DOHH2 (cell line): ENCODE measurements around the gene PDE6D.
"Not testable (repeated sequence)": the region's sequence is repeated elsewhere in the genome, so short reads cannot be mapped to it uniquely, and the experiment has no call there.

ENCODE experiments used
- H3F3A ChIP-seq: fragments of 200-600 bp; sonication (generic), shearing (Covaris generic); 2 replicates; pipeline ENCODE4 v1.6.0; 2016; ENCODE audit warnings: antibody characterized with exemption, mild to moderate bottlenecking; ENCODE audit not compliant: control insufficient read depth, insufficient read depth
- H3K27ac ChIP-seq: fragments of 200-600 bp; sonication (generic); 2 replicates; pipeline ENCODE4 v1.5.1; 2014; ENCODE audit warnings: low read depth, mild to moderate bottlenecking, low read length, moderate library complexity
- H3K27me3 ChIP-seq: fragments of 200-600 bp; sonication (generic); 2 replicates; pipeline ENCODE4 v1.6.1; 2014; ENCODE audit warnings: mild to moderate bottlenecking, low read length, mixed read lengths; ENCODE audit not compliant: control insufficient read depth
- H3K36me3 ChIP-seq: fragments of 200-600 bp; sonication (generic); 2 replicates; pipeline ENCODE4 v1.6.1; 2014; ENCODE audit warnings: mild to moderate bottlenecking, low read length, moderate library complexity, mixed read lengths; ENCODE audit not compliant: control insufficient read depth
- H3K4me1 ChIP-seq: fragments of 200-600 bp; sonication (generic); 2 replicates; pipeline ENCODE4 v1.6.1; 2014; ENCODE audit warnings: mild to moderate bottlenecking, low read length, mixed read lengths; ENCODE audit not compliant: control insufficient read depth
- H3K4me2 ChIP-seq: fragments of 200-600 bp; sonication (generic); 2 replicates; pipeline ENCODE4 v1.6.0; 2014; ENCODE audit warnings: mild to moderate bottlenecking, low read length, moderate library complexity
- H3K4me3 ChIP-seq: fragments of 200-600 bp; sonication (generic); 2 replicates; pipeline ENCODE4 v1.5.1; 2014; ENCODE audit warnings: mild to moderate bottlenecking, low read length, mixed read lengths
- H3K79me2 ChIP-seq: fragments of 200-600 bp; sonication (generic); 2 replicates; pipeline ENCODE4 v1.6.1; 2014; ENCODE audit warnings: mild to moderate bottlenecking, low read length, mixed read lengths; ENCODE audit not compliant: control insufficient read depth
- H3K9me2 ChIP-seq: fragments of 200-600 bp; sonication (generic); replicated peaks from 2 replicates; pipeline ENCODE4 v1.6.1; 2014; ENCODE audit warnings: mild to moderate bottlenecking, low read length, mixed read lengths; ENCODE audit not compliant: control insufficient read depth
- H3K9me3 ChIP-seq: fragments of 200-600 bp; sonication (generic); 2 replicates; pipeline ENCODE4 v1.6.1; 2014; ENCODE audit warnings: antibody characterized with exemption, low read length, mixed read lengths; ENCODE audit not compliant: control insufficient read depth, insufficient read depth
- H4K20me1 ChIP-seq: fragments of 200-600 bp; sonication (generic); 2 replicates; pipeline ENCODE4 v1.6.0; 2014; ENCODE audit warnings: low read depth, mild to moderate bottlenecking, antibody characterized with exemption, low read length, moderate library complexity; ENCODE audit not compliant: control insufficient read depth, insufficient read depth
- EZH2phosphoT487 ChIP-seq: fragments of 200-600 bp; sonication (generic); IDR thresholded peaks from 2 replicates; pipeline ENCODE4 v1.6.1; 2017; ENCODE audit warnings: borderline replicate concordance, mild to moderate bottlenecking, antibody characterized with exemption, low read length, moderate library complexity, mixed read lengths
- TF ChIP-seq, protein P1 (sequence below): fragments of 200-600 bp; sonication (generic); IDR thresholded peaks from one replicate; pipeline ENCODE4 v1.5.1; 2014; ENCODE audit warnings: antibody characterized with exemption, mild to moderate bottlenecking, low read depth, low read length; ENCODE audit not compliant: poor library complexity, severe bottlenecking

PDE6D gene

DNA sequence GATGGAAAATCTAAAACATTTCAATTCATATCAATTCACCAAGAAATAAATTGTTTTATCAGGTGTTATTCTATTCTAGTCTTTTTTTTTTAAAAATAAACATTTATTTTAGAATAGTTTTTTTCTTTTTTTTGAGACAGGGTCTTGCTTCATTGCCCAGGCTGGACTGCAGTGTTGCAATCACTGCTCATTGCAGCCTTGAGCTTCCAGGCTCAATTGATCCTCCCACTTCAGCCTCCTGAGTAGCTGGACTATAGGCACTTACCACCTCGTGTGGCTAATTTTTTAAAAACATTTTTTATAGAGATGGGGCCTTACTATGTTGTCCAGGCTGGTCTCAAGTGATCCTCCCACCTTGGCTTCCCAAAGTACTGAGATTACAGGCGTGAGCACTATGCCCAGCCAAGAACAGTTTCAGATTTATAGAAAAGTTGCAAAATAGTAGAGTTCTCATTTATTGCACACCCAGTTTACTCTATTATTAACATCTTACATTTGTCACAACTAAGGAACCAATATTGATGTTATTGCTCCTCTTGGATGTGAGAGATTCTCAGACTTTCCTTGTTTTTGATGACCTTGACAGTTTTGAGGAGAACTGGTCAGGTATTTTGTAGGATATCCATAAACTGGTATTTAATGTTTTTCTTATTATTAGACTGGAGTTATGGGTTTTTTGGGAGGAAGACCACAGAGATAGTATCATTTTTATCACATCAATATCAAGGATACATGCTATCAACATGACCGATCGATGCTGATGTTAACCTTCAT is 29.9 kb downstream of the PDE6D start:
- H3K79me2 ChIP-seq = no peaks in the 10 kb centered on the region
- H4K20me1 ChIP-seq = no peaks in the 10 kb centered on the region
- no peak overlapping the region for H3K4me3 ChIP-seq
- H3K9me2 ChIP-seq = no peaks in the 10 kb centered on the region
- no peak overlapping the region for H3K27ac ChIP-seq
- TF ChIP-seq, protein P1, sequence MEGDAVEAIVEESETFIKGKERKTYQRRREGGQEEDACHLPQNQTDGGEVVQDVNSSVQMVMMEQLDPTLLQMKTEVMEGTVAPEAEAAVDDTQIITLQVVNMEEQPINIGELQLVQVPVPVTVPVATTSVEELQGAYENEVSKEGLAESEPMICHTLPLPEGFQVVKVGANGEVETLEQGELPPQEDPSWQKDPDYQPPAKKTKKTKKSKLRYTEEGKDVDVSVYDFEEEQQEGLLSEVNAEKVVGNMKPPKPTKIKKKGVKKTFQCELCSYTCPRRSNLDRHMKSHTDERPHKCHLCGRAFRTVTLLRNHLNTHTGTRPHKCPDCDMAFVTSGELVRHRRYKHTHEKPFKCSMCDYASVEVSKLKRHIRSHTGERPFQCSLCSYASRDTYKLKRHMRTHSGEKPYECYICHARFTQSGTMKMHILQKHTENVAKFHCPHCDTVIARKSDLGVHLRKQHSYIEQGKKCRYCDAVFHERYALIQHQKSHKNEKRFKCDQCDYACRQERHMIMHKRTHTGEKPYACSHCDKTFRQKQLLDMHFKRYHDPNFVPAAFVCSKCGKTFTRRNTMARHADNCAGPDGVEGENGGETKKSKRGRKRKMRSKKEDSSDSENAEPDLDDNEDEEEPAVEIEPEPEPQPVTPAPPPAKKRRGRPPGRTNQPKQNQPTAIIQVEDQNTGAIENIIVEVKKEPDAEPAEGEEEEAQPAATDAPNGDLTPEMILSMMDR = no peak
- no peak for TF ChIP-seq EZH2phosphoT487
- no peaks in the 10 kb centered on the region for H3F3A ChIP-seq
- 0 out of 2 replicates have a peak, but pooled peaks cover 3% of the 10 kb centered on the region for H3K4me1 ChIP-seq
- no peaks in the 10 kb centered on the region for H3K36me3 ChIP-seq
- no peak overlapping the region for H3K4me2 ChIP-seq
- H3K9me3 ChIP-seq = no peaks in the 10 kb centered on the region
- H3K27me3 ChIP-seq = no peaks in the 10 kb centered on the region

DNA sequence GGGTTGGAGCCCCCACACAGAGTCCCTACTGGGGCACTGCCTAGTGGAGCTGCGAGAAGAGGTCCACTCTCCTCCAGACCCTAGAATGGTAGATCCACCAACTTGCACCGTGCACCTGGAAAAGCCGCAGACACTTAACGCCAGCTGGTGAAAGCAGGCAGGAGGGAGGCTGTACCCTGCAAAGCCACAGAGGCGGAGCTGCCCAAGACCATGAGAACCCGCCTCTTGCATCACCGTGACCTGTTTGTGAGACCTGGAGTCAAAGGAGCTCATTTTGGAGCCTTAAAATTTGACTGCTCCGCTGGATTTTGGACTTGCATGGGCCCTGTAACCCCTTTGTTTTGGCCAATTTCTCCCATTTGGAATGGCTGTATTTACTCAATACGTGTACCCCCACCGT is 32.1 kb downstream of the PDE6D start:
- H3K4me3 ChIP-seq, H3K27ac ChIP-seq, H4K20me1 ChIP-seq, H3F3A ChIP-seq, H3K79me2 ChIP-seq, H3K4me1 ChIP-seq, H3K9me2 ChIP-seq, H3K27me3 ChIP-seq, H3K9me3 ChIP-seq, H3K36me3 ChIP-seq, H3K4me2 ChIP-seq: not testable (repeated sequence)

DNA sequence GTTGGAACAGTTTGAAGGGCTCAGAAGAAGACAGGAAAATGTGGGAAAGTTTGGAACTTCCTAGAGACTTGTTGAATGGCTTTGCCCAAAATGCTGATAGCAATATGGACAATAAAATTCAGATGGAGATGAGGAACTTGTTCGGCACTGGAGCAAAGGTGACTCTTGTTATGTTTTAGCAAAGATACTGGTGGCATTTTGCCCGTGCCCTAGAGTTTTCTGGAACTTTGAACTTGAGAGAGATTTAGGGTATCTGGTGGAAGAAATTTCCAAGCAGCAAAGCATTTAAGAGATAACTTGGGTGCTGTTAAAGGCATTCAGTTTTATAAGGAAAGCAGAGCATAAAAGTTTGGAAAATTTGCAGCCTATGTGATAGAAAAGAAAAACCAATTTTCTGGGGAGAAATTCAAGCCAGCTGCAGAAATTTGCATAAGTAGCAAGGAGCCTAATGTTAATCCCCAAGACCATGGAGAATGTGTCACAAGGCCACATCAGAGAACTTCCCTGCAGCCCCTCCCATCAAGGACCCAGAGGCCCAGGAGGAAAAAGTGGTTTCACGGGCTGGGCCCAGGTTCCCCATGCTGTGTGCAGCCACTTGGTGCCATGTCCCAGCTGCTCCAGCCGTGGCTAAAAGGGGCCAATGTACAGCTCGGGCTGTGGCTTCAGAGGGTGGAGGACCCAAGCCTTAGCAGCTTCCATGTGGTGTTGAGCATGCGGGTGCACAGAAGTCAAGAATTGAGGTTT is 32.8 kb downstream of the PDE6D start:
- H3K27me3 ChIP-seq, H3K27ac ChIP-seq, H3K4me2 ChIP-seq, H3K9me2 ChIP-seq, H3F3A ChIP-seq, H3K36me3 ChIP-seq, H3K79me2 ChIP-seq, H3K9me3 ChIP-seq, H3K4me3 ChIP-seq, H4K20me1 ChIP-seq, H3K4me1 ChIP-seq: not testable (repeated sequence)

DNA sequence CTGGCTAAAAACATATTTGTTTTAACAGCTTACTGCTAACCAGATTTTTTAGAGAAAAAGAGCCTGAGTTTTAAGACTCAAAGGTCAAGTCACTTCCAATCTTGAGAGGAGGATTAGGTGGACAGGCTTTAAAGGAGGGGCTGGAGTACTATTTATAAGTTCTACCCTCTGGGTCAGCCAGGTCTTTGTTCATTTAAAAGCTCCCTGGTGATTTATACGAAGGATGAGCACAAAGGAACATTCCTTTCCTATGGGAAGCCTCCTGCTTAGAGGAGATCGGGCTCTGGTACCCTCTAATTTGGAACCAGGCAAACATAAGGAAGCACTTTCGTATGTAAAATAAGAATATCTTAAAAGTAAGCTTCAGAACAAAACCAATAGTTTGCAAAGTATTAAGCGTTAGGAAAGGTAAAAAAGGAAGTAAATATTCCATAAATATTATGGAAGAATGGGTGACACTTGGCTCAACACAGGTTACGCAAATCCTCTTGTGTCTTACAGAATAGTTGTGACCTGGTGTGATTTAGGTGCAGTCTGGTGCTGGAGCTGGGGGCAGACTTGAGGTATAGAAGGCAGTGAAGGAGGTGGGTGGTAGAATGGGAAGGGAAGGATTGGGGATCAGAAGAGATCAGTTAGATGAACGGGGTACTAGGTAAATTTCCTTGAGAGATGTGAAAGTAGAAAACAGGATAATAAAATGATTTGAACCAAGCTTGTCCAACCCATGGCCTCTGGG is 35.6 kb downstream of the PDE6D start:
- Histone ChIP-seq H3K36me3 (no peaks in the 10 kb centered on the region), H3F3A (no peaks in the 10 kb centered on the region), H3K27me3 (no peaks in the 10 kb centered on the region), H3K4me2 (no peak overlapping the region), H4K20me1 (no peaks in the 10 kb centered on the region), H3K4me1 (0 out of 2 replicates have a peak, but pooled peaks cover 3% of the 10 kb centered on the region), H3K9me3 (no peaks in the 10 kb centered on the region), H3K79me2 (no peaks in the 10 kb centered on the region), H3K4me3 (no peak overlapping the region), H3K9me2 (no peaks in the 10 kb centered on the region), H3K27ac (no peak overlapping the region)
- TF ChIP-seq, protein P1 = no peak
- no peak for TF ChIP-seq EZH2phosphoT487
